ENCODE data around the gene PCAT7. TPM values are rescaled to one million over a fixed set of nuclear protein-coding genes. Genes with fewer than 3 reads are reported as not detected.

Gene PCAT7
- polyA plus RNA-seq, 1 of the 3 experiments (the other 2 are of a cell fraction), result not detected

GRCh38 chr9:94599102-94599501, 44.2 kb downstream of the PCAT7 start:
- H2AFZ ChIP-seq (ENCODE audit: low read depth), result no peak overlapping the region
- H3K4me1 ChIP-seq (ENCODE audit: control insufficient read depth in 1 of 2, insufficient read depth in 2 of 2, low read depth in 1 of 2, low read length in 1 of 2), result peaks cover 0 to 12% of the 10 kb centered on the region in 2 experiments; a peak in 2 of 4 replicates
- TF ChIP-seq GABPA (IDR thresholded peaks at IDR 0.05; ENCODE audit: low read depth) (no peak), TAF1 (IDR thresholded peaks at IDR 0.05; ENCODE audit: borderline replicate concordance, low read depth, low read length) (no peak), YY1 (IDR thresholded peaks at IDR 0.05; ENCODE audit: low read depth) (no peak), ZBTB33 (IDR thresholded peaks at IDR 0.05; ENCODE audit: borderline replicate concordance, low read depth) (no peak), MAX (IDR thresholded peaks at IDR 0.05; ENCODE audit: low read depth) (no peak), RAD21 (IDR thresholded peaks at IDR 0.05; ENCODE audit: low read length) (no peak), SIN3A (IDR thresholded peaks at IDR 0.05; ENCODE audit: borderline replicate concordance, low read depth, low read length) (no peak), FOSL2 (IDR thresholded peaks at IDR 0.05; ENCODE audit: borderline replicate concordance, low read depth) (no peak), CHD2 (IDR thresholded peaks at IDR 0.05; ENCODE audit: low read length, partially characterized antibody) (no peak), USF2 (IDR thresholded peaks at IDR 0.05; ENCODE audit: borderline replicate concordance, low read depth, low read length) (no peak), ELF1 (IDR thresholded peaks at IDR 0.05) (no peak), EP300 (IDR thresholded peaks at IDR 0.05; ENCODE audit: borderline replicate concordance in 1 of 2, low read depth in 1 of 2, low read length in 1 of 2) (no peak), CTCF (IDR thresholded peaks at IDR 0.05) (no peak)
- no peaks in the 10 kb centered on the region for H3K9me3 ChIP-seq
- no peaks in the 10 kb centered on the region for H3K36me3 ChIP-seq (replicated peaks in 1 of 2; ENCODE audit: control insufficient read depth in 1 of 2, insufficient read depth in 2 of 2, low read length in 1 of 2)
- H3K79me2 ChIP-seq (ENCODE audit: insufficient read depth), result no peaks in the 10 kb centered on the region
- H3K27me3 ChIP-seq (ENCODE audit: insufficient read depth), result no peaks in the 10 kb centered on the region
- POLR2A ChIA-PET, result no interaction called here
- CTCF ChIA-PET, result no interaction called here
- no peak overlapping the region for H3K9ac ChIP-seq
- no peak overlapping the region for H3K27ac ChIP-seq (ENCODE audit: low read depth in 2 of 2, low read length in 1 of 2)
- no peak for DNase-seq
- H3F3A ChIP-seq (replicated peaks; ENCODE audit: insufficient read depth), result no peaks in the 10 kb centered on the region
- H4K20me1 ChIP-seq (ENCODE audit: insufficient read depth), result no peaks in the 10 kb centered on the region
- no peak overlapping the region for H3K4me3 ChIP-seq (ENCODE audit: low read depth in 2 of 2, low read length in 1 of 2)
- no peaks in the 10 kb centered on the region for H3K9me2 ChIP-seq
- WGBS (ENCODE audit: low lambda C conversion rate), result 71% methylated on average over 7 of the region's 7 CpGs
- H3K4me2 ChIP-seq, result no peak overlapping the region

GRCh38 chr9:94600258-94600657, 45.4 kb downstream of the PCAT7 start:
- Histone ChIP-seq H3K4me1 (ENCODE audit: control insufficient read depth in 1 of 2, insufficient read depth in 2 of 2, low read depth in 1 of 2, low read length in 1 of 2) (peaks cover 0 to 17% of the 10 kb centered on the region in 2 experiments; a peak in 2 of 4 replicates), H3F3A (replicated peaks; ENCODE audit: insufficient read depth) (no peaks in the 10 kb centered on the region), H4K20me1 (ENCODE audit: insufficient read depth) (no peaks in the 10 kb centered on the region), H3K9ac (no peak overlapping the region), H3K79me2 (ENCODE audit: insufficient read depth) (no peaks in the 10 kb centered on the region), H3K9me3 (no peaks in the 10 kb centered on the region), H3K4me3 (ENCODE audit: low read depth in 2 of 2, low read length in 1 of 2) (no peak overlapping the region), H2AFZ (ENCODE audit: low read depth) (no peak overlapping the region), H3K36me3 (replicated peaks in 1 of 2; ENCODE audit: control insufficient read depth in 1 of 2, insufficient read depth in 2 of 2, low read length in 1 of 2) (no peaks in the 10 kb centered on the region), H3K9me2 (no peaks in the 10 kb centered on the region), H3K4me2 (no peak overlapping the region), H3K27me3 (ENCODE audit: insufficient read depth) (no peaks in the 10 kb centered on the region), H3K27ac (ENCODE audit: low read depth in 2 of 2, low read length in 1 of 2) (no peak overlapping the region)
- WGBS (ENCODE audit: low lambda C conversion rate), result 54% methylated on average over 7 of the region's 8 CpGs
- CTCF ChIA-PET, result no interaction called here
- DNase-seq, result no peak
- POLR2A ChIA-PET, result no interaction called here
- TF ChIP-seq RFX5 (IDR thresholded peaks at IDR 0.05; ENCODE audit: low read length) (no peak), NRF1 (IDR thresholded peaks at IDR 0.05; ENCODE audit: low read depth, low read length) (no peak), MXI1 (IDR thresholded peaks at IDR 0.05; ENCODE audit: low read depth, low read length) (no peak), TEAD4 (IDR thresholded peaks at IDR 0.05; ENCODE audit: borderline replicate concordance, insufficient read depth) (no peak), ZBTB33 (IDR thresholded peaks at IDR 0.05; ENCODE audit: borderline replicate concordance, low read depth) (no peak), PBX3 (IDR thresholded peaks at IDR 0.05) (no peak), FOXM1 (IDR thresholded peaks at IDR 0.05; ENCODE audit: low read depth) (no peak)
